Ovary (tissue), 9 donors: ENCODE measurements around the gene OR51B5. TPM values are rescaled to one million over a fixed set of nuclear protein-coding genes. Genes with fewer than 3 reads are reported as not detected.
"Not testable (repeated sequence)": the region's sequence is repeated elsewhere in the genome, so short reads cannot be mapped to it uniquely, and the experiment has no call there.

ENCODE experiments used
- DNase-seq, 5 donors: peaks; one replicate each; pipeline ENCODE4 v3.0.0-alpha.2; 2019 to 2020
- H3K27ac ChIP-seq, 2 donors: fragments of 200-600 bp; one replicate each; pipeline versions ENCODE4 v1.5.1 to v1.8.0; 2019 to 2022
- H3K27me3 ChIP-seq: fragments of 200-600 bp; one replicate; pipeline ENCODE4 v1.8.0; 2022
- H3K36me3 ChIP-seq: fragments of 200-600 bp; sonication (generic); one replicate; pipeline ENCODE4 v1.5.1; 2019
- H3K4me1 ChIP-seq: one replicate; pipeline ENCODE4 v1.8.1; 2013; ENCODE audit warnings: mild to moderate bottlenecking, moderate library complexity; ENCODE audit not compliant: insufficient read depth
- H3K4me3 ChIP-seq: fragments of 200-600 bp; sonication (generic); one replicate; pipeline ENCODE4 v1.5.1; 2017
- H3K9me3 ChIP-seq, 2 donors: fragments of 200-600 bp in 1 of 2; sonication (generic) in 1 of 2; one replicate each; pipeline versions ENCODE4 v1.5.1 to v1.8.1; 2013 to 2019; ENCODE audit warnings: mild to moderate bottlenecking in 1 of 2, moderate library complexity in 1 of 2
- EP300 ChIP-seq: sonication (generic); formaldehyde crosslinking; IDR thresholded peaks from one replicate; pipeline ENCODE4 v1.6.1; 2017; ENCODE audit warnings: antibody characterized with exemption
- POLR2A ChIP-seq: fragments of 450-650 bp; IDR thresholded peaks from one replicate; pipeline ENCODE4 v1.6.1; 2017; ENCODE audit warnings: antibody characterized with exemption, mild to moderate bottlenecking, moderate library complexity
- WGBS, 3 donors: extraction: QIAGEN DNeasy Blood & Tissue Kit in 1 of 3; methylation state at CpG; one replicate each; pipeline versions ENCODE4 v1.1.5 to v1.1.7; 2013 to 2017; 5-methylcytosine and 5-hydroxymethylcytosine counted together
- intact Hi-C, 4 donors: fragments of 100-400 bp; cut with DNase I; formaldehyde crosslinking; loops; one replicate each; pipeline versions ENCODE4 v1.11.0 to v1.15.1; 2022 to 2023
- polyA plus RNA-seq, 2 donors: library from polyadenylated mRNA; stranded (reverse); fragments of 200-250 nt in 1 of 2; fragments of 350-450 nt in 1 of 2; fragmentation: Illumina TruSeq in 1 of 2; extraction: RNeasy Lipid Tissue Mini Kit (QIAGEN cat#74804) in 1 of 2; gene quantifications; one replicate each; pipeline ENCODE4 v1.2.3, GENCODE V29; 2013 to 2014
- total RNA-seq, 7 donors: library from RNA; depleted of rRNA in 2 of 7; stranded (reverse); fragments of >200 nt in 2 of 7; fragmentation: NEBNext Ultra II Directional in 3 of 7; extraction: Animal tissue kit (Norgen Biotek cat#: 25700) in 3 of 7; gene quantifications; one replicate each; pipeline versions ENCODE4 v1.1.0 to v1.2.4, GENCODE V29; 2016 to 2023
- TF ChIP-seq, protein P1 (sequence below), 3 donors: fragments of 450-650 bp in 2 of 3; fragments of 200-600 bp in 1 of 3; IDR thresholded peaks; one replicate each; pipeline versions ENCODE4 v1.5.1 to v1.8.0; 2016 to 2022; ENCODE audit warnings: antibody characterized with exemption in 3 of 3, mild to moderate bottlenecking in 1 of 3
- donor health status: DM: no; HTN: no; CAD: no; lungs with moderate emphysema.
- donor health status: DM: no; HTN: no; CAD: no.
- donor health status: Bipolar disorder and iron deficiency.
- donor health status: DM: yes; HTN: yes; CAD: no.
- donor health status: DM: no; HTN: no; CAD: no.
- donor health status: DM: yes; HTN: yes; CAD: no.

Gene OR51B5
- total and polyA plus RNA-seq, 9 donors: 0.30 to 2.1 (median 0.74) TPM

DNA sequence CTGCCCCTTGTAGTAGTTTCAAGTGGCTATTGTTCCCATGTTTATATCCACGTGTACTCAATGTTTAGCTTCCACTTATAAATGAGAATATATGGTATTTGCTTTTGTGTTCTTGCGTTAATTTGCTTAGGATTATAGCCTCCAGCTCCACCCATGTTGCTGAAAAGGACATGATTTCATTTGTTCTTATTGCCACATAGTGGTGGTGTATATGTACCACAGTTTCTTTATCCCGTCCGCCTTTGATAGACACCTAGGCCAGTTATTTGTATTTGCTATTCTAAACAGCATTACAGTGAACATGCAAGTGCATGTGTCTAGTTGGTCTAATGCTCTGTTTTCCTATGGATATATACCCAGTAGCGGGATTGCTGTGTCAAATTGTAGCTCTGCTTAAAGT lies 26.0 kb downstream of the OR51B5 start:
- Histone ChIP-seq H3K27ac (no peak overlapping the region), H3K36me3 (no peaks in the 10 kb centered on the region), H3K27me3 (no peaks in the 10 kb centered on the region), H3K4me3 (no peak overlapping the region), H3K4me1 (no peaks in the 10 kb centered on the region), H3K9me3 (no peaks in the 10 kb centered on the region)
- TF ChIP-seq, protein P1, sequence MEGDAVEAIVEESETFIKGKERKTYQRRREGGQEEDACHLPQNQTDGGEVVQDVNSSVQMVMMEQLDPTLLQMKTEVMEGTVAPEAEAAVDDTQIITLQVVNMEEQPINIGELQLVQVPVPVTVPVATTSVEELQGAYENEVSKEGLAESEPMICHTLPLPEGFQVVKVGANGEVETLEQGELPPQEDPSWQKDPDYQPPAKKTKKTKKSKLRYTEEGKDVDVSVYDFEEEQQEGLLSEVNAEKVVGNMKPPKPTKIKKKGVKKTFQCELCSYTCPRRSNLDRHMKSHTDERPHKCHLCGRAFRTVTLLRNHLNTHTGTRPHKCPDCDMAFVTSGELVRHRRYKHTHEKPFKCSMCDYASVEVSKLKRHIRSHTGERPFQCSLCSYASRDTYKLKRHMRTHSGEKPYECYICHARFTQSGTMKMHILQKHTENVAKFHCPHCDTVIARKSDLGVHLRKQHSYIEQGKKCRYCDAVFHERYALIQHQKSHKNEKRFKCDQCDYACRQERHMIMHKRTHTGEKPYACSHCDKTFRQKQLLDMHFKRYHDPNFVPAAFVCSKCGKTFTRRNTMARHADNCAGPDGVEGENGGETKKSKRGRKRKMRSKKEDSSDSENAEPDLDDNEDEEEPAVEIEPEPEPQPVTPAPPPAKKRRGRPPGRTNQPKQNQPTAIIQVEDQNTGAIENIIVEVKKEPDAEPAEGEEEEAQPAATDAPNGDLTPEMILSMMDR (IDR thresholded peaks at IDR 0.05): no peak
- no peak for TF ChIP-seq POLR2A
- TF ChIP-seq EP300: no peak
- 78 to 88% (median 81%) methylated on average over 5 of the region's 5 CpGs for WGBS, 3 donors
- intact Hi-C loops: no loop called here
- DNase-seq: no peak

DNA sequence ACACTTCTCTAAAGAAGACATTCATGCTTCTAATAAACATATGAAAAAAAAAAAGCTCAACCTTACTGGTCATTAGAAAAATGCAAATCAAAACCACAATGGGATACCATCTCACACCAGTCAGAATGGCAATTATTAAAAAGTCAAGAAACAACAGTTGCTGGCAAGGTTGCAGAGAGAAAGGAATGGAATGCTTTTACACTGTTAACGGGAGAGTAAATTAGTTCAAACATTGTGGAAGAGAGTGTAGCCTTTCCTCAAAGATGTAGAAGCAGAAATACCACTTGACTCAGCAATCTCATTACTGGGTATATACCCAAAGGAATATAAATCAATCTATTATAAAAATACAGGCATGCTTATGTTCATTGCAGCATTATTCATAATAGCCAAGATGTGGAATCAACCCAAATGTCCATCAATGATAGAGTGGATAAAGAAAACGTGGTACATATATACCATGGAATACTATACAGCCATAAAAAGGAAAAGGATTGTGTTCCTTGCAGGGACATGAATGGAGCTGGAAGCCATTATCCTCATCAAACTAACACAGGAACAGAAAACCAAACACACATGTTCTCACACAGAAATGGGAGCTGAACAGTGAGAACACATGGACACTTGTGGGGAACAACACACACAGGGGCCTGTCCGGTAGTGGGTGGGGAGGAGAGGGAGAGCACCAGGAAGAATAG lies 29.8 kb downstream of the OR51B5 start:
- H3K9me3 ChIP-seq, H3K27me3 ChIP-seq, H3K36me3 ChIP-seq, H3K4me1 ChIP-seq, H3K4me3 ChIP-seq, H3K27ac ChIP-seq, DNase-seq: not testable (repeated sequence)
- 72 to 83% (median 77%) methylated on average over 3 of the region's 3 CpGs for WGBS, 3 donors
- intact Hi-C loops: loop anchor here in 1 of 4 donors (5.0 kb wide), 1 partner anchor 1889 kb away; no protein-coding TSS in a partner anchor

DNA sequence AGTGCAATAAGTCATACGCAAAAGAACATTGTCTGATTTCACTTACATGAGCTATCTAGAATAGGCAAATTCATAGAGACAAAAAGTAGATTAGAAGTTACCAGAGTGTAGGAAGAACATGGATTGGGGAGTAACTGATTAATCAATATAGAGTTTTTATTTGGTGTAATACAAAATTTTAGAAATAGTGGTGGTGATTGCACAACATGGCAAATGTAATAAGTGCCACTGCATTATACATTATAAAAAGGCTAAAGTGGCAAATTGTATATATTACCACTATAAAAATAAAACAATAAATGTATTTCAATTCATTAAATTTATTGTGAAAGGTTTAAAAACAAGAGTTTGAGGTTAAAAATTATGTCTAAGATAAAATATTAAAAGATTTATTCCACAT lies 32.9 kb downstream of the OR51B5 start:
- Histone ChIP-seq H3K9me3 (no peaks in the 10 kb centered on the region), H3K27me3 (no peaks in the 10 kb centered on the region), H3K27ac (no peak overlapping the region), H3K4me1 (no peaks in the 10 kb centered on the region), H3K4me3 (no peak overlapping the region), H3K36me3 (no peaks in the 10 kb centered on the region)
- intact Hi-C loops: loop anchor here in 1 of 4 donors (5.0 kb wide), 1 partner anchor 1892 kb away; no protein-coding TSS in a partner anchor
- WGBS, 3 donors: 96 to 98% (median 97%) methylated on average over 1 of the region's 1 CpG
- no peak for TF ChIP-seq POLR2A
- TF ChIP-seq, protein P1 (IDR thresholded peaks at IDR 0.05): no peak
- TF ChIP-seq EP300: no peak
- DNase-seq: no peak

DNA sequence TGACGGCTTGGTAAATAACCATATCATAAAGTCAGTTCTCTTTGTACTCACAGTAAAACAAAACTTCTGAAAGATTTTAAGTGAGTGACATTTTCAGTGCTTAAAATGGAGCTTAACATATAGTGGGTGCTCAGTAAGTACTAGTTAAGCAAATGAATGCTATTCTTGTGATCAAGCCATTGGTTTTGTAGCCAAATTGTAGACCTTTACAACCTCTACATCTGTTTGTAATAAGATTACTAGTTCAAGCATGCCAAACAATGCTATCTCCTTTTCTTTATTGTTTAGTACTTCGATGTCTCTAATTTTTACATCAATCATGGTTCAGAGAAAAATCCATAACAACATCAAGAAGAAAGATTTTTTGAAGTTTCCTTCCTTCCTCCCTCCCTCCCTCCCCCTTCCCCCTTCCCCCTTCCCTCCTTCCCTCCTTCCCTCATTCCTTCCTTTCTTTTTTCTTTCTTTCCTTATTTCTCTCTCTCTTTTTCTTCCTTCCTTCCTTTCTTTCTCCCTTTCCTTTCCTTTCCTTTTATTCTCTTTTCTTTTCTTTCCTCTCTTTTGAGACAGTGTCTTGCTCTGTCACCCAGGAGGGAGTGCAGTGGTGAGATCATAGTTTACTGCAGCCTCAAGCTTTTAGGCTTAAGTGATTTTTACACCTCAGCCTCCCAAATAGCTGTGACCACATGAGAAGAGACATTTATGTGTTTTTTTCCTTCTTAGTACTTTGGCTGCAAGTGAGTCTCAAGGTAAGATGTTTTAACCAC lies 35.9 kb downstream of the OR51B5 start:
- no peaks in the 10 kb centered on the region for H3K4me1 ChIP-seq
- no peaks in the 10 kb centered on the region for H3K9me3 ChIP-seq
- DNase-seq: no peak
- no peaks in the 10 kb centered on the region for H3K27me3 ChIP-seq
- no peak overlapping the region for H3K27ac ChIP-seq
- 53 to 70% (median 65%) methylated on average over 2 of the region's 2 CpGs for WGBS, 3 donors
- intact Hi-C loops: no loop called here
- no peaks in the 10 kb centered on the region for H3K36me3 ChIP-seq
- TF ChIP-seq POLR2A: no peak
- TF ChIP-seq, protein P1 (IDR thresholded peaks at IDR 0.05): no peak
- TF ChIP-seq EP300: no peak
- H3K4me3 ChIP-seq: no peak overlapping the region

DNA sequence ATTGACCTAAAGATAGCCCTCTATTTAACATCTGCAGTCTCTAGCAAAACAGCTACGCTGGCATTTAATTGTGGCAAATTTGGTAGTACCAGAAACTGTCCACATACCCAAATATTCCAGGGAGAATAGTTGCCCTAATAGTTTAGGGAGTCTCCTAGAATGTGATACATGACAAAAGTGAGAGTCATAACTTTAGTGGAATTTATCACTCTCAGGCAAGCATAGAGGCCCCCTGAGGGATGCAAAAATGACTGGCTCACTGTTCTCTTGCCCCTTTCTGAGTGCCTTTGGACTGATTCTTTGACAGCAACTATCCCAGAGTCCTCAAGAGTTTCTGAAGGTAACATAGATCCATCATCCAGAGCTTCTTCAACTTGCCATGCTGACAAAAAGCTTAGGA lies 39.3 kb downstream of the OR51B5 start:
- Histone ChIP-seq H3K27me3 (no peaks in the 10 kb centered on the region), H3K36me3 (no peaks in the 10 kb centered on the region), H3K4me1 (no peaks in the 10 kb centered on the region), H3K9me3 (no peaks in the 10 kb centered on the region), H3K4me3 (no peak overlapping the region), H3K27ac (no peak overlapping the region)
- WGBS, 3 donors: 91 to 98% (median 91%) methylated on average over 1 of the region's 1 CpG
- intact Hi-C loops: no loop called here
- TF ChIP-seq EP300 (no peak), POLR2A (no peak)
- TF ChIP-seq, protein P1 (IDR thresholded peaks at IDR 0.05): no peak
- DNase-seq: no peak
